ENCODE data around the gene COL4A5. TPM values are rescaled to one million over a fixed set of nuclear protein-coding genes. Genes with fewer than 3 reads are reported as not detected.

COL4A5 gene
- total RNA-seq, 1 experiment from 2014 or later: 51.3 TPM

DNA sequence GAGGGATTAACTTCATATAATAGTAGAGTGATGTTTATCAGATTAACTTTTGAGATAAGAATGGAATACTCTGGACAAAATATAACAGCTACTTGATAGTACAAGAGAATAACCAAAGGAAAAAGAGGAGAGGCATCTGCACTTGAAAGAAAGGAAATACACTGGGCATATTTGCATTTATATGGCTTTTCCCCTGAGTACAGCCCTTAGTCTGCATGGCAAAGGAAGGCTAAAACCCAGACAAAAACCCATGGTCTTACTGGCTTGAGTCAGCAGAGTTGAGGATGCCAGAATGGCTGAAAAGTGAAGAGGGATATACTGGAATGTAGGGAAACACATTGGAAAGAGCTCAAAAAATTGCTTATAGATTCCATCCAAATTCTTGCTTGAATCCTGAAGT, 101.6 kb downstream of the COL4A5 start:
- peaks cover 29 to 41% (median 34%) of the 10 kb centered on the region in 3 experiments for H3K36me3 Mint-ChIP-seq (ENCODE audit: insufficient read depth in 1 of 3, low read depth in 3 of 3)

More for the DNA sequence above, 101.6 kb downstream of the COL4A5 start:
- Histone ChIP-seq H3K18ac (ENCODE audit: insufficient read length, low read depth, low read length) (no peak overlapping the region), H3K23ac (ENCODE audit: insufficient read length, low read depth, low read length) (no peak overlapping the region), H4K20me1 (ENCODE audit: control insufficient read depth, insufficient read depth, insufficient read length) (no peaks in the 10 kb centered on the region), H4K91ac (ENCODE audit: insufficient read length, low read depth, low read length) (no peak overlapping the region), H3K27ac (ENCODE audit: insufficient read length, low read depth, low read length) (no peak overlapping the region), H3K4me2 (ENCODE audit: insufficient read depth, insufficient read length, low read length) (no peak overlapping the region), H3K79me1 (ENCODE audit: insufficient read depth, low read depth, low read length, poor library complexity, severe bottlenecking) (no peaks in the 10 kb centered on the region), H3K56ac (ENCODE audit: insufficient read length, low read depth, low read length) (no peak overlapping the region), H3K9me3 (ENCODE audit: control insufficient read depth, low read depth, low read length) (no peaks in the 10 kb centered on the region), H2AFZ (ENCODE audit: low read length) (no peak overlapping the region), H2BK15ac (ENCODE audit: low read depth, low read length) (no peak overlapping the region), H4K5ac (ENCODE audit: insufficient read length, low read depth, low read length) (no peak overlapping the region), H3K23me2 (ENCODE audit: insufficient read length, low read depth, low read length, poor library complexity, severe bottlenecking) (no peaks in the 10 kb centered on the region), H2AK5ac (ENCODE audit: insufficient read length, low read length) (no peak overlapping the region), H3K9ac (ENCODE audit: extremely low read depth, insufficient read length, low read length) (no peak overlapping the region), H2BK12ac (ENCODE audit: insufficient read length, low read depth, low read length) (no peak overlapping the region), H3K14ac (ENCODE audit: insufficient read depth, low read length) (no peak overlapping the region), H3K27me3 (ENCODE audit: insufficient read depth, low read length) (no peaks in the 10 kb centered on the region), H2BK120ac (ENCODE audit: low read depth, low read length, poor library complexity, severe bottlenecking) (no peak overlapping the region), H3K4me1 (ENCODE audit: insufficient read depth, low read length) (no peaks in the 10 kb centered on the region), H3K4ac (ENCODE audit: low read depth, low read length) (no peak overlapping the region), H3T11ph (ENCODE audit: low read length) (no peak overlapping the region), H4K8ac (replicated peaks; ENCODE audit: insufficient read length, low read depth, low read length) (no peak overlapping the region), H2BK5ac (ENCODE audit: insufficient read length, low read length) (no peak overlapping the region), H3K79me2 (ENCODE audit: insufficient read depth, low read length) (no peaks in the 10 kb centered on the region), H2BK20ac (ENCODE audit: low read depth, low read length, poor library complexity, severe bottlenecking) (no peak overlapping the region)
- peaks cover 24 to 29% of the 10 kb centered on the region in 2 experiments; a peak in 4 of 5 replicates for H3K9me3 Mint-ChIP-seq
- DNase-seq: no peak
- peak overlapping the region in 1 of 2 experiments; percentile 17; a peak in 2 of 5 replicates for H3K4me3 Mint-ChIP-seq
- peak overlapping the region in 2 of 3 experiments; percentile 76 to 79; a peak in 5 of 7 replicates for H3K27ac Mint-ChIP-seq
- TF ChIP-seq, protein P1, sequence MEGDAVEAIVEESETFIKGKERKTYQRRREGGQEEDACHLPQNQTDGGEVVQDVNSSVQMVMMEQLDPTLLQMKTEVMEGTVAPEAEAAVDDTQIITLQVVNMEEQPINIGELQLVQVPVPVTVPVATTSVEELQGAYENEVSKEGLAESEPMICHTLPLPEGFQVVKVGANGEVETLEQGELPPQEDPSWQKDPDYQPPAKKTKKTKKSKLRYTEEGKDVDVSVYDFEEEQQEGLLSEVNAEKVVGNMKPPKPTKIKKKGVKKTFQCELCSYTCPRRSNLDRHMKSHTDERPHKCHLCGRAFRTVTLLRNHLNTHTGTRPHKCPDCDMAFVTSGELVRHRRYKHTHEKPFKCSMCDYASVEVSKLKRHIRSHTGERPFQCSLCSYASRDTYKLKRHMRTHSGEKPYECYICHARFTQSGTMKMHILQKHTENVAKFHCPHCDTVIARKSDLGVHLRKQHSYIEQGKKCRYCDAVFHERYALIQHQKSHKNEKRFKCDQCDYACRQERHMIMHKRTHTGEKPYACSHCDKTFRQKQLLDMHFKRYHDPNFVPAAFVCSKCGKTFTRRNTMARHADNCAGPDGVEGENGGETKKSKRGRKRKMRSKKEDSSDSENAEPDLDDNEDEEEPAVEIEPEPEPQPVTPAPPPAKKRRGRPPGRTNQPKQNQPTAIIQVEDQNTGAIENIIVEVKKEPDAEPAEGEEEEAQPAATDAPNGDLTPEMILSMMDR (conservative IDR thresholded peaks at IDR 0.05): no peak
- peaks cover 29% of the 10 kb centered on the region in 2 experiments for H3K4me1 Mint-ChIP-seq
- H3K27me3 Mint-ChIP-seq (ENCODE audit: low read depth): no peaks in the 10 kb centered on the region

All from H9 (cell line).